Epithelial cell of esophagus (primary cell): ENCODE results near the gene PSMA6.
A peak's percentile ranks its signal among the peaks of the same experiment; 100 is the strongest.

Experiments
- DNase-seq: peaks from one replicate; pipeline ENCODE4 v3.0.0; 2010; ENCODE audit warnings: low read depth
- H3K4me3 ChIP-seq: 2 replicates; pipeline ENCODE4 v1.5.1; 2011; ENCODE audit warnings: mild to moderate bottlenecking, low read length, control low read depth
- TF ChIP-seq, protein P1 (sequence below): IDR thresholded peaks from 2 replicates; pipeline ENCODE4 v1.5.1; 2011; ENCODE audit warnings: low read depth, mild to moderate bottlenecking, low read length, control low read depth, inconsistent platforms; ENCODE audit not compliant: insufficient read depth; ENCODE audit errors: missing control alignments

Gene PSMA6

DNA sequence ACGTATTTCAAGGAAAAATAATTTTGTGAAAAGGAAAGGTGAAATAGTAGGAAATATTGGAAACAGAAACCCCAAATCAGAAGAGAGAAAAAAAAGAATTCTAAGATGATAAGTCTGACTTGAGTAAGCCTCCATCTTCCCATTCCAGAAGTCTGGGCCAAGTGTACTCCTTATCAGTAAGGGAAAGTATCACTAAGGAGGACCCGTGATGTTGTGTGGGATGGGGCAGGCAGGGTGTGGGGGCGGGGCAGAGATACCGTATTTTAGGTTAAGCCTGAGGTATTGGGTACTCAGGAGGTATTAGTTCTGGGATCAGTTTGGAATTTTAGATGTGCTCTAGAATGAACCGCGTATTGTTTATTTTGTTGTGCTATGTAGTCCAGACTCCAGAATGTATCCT, 33.8 kb upstream of the PSMA6 start:
- no peak for DNase-seq
- TF ChIP-seq, protein P1, sequence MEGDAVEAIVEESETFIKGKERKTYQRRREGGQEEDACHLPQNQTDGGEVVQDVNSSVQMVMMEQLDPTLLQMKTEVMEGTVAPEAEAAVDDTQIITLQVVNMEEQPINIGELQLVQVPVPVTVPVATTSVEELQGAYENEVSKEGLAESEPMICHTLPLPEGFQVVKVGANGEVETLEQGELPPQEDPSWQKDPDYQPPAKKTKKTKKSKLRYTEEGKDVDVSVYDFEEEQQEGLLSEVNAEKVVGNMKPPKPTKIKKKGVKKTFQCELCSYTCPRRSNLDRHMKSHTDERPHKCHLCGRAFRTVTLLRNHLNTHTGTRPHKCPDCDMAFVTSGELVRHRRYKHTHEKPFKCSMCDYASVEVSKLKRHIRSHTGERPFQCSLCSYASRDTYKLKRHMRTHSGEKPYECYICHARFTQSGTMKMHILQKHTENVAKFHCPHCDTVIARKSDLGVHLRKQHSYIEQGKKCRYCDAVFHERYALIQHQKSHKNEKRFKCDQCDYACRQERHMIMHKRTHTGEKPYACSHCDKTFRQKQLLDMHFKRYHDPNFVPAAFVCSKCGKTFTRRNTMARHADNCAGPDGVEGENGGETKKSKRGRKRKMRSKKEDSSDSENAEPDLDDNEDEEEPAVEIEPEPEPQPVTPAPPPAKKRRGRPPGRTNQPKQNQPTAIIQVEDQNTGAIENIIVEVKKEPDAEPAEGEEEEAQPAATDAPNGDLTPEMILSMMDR = no peak
- no peak overlapping the region for H3K4me3 ChIP-seq

DNA sequence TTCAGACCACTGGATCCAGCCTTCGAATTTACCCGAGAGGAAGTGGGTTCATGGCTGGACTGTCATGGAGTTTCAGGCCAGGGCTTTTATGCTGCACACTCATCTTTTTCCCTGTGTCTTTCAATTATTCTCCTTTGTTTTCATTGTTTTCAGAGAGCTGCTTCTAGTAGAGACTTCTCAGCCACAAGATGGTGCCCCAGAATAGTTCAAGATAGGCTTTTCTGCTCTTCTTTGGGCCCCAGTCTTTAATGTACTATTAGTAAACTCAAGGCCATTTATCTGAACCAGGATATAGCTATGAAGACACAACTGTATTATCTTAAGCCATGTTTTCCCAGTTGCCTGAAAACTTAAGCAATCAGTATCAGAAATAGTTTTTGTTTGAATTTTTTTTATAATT, 30.4 kb upstream of the PSMA6 start:
- TF ChIP-seq, protein P1 = no peak
- no peak overlapping the region for H3K4me3 ChIP-seq
- no peak for DNase-seq

DNA sequence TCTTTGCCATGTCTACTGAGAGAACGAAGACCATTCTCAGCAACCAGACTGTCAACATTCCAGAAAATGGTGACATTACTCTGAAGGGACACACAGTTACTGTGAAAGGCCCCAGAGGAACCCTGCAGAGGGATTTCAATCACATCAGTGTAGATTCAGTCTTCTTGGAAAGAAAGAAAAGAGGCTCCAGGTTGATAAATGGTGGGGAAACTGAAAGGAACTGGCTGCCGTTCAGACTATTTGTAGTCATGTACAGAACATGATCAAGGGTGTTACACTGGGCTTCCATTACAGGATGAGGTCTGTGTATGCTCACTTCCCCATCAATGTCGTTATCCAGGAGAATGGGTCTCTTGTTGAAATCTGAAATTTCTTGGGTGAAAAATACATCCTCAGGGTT, 29.7 kb upstream of the PSMA6 start:
- no peak for DNase-seq
- no peak overlapping the region for H3K4me3 ChIP-seq
- TF ChIP-seq, protein P1 = no peak

GRCh38 chr14:35268946-35269345, 23.2 kb upstream of the PSMA6 start:
- H3K4me3 ChIP-seq = no peak overlapping the region
- TF ChIP-seq, protein P1 = no peak
- no peak for DNase-seq

- H3K4me3 ChIP-seq = no peak overlapping the region
- DNase-seq = no peak
- TF ChIP-seq, protein P1 = no peak
Observed at GRCh38 chr14:35274805-35275204, 17.4 kb upstream of the PSMA6 start.

GRCh38 chr14:35277179-35277578, 15.0 kb upstream of the PSMA6 start:
- TF ChIP-seq, protein P1 = no peak
- peak; percentile 71 for DNase-seq
- H3K4me3 ChIP-seq = no peak overlapping the region

DNA sequence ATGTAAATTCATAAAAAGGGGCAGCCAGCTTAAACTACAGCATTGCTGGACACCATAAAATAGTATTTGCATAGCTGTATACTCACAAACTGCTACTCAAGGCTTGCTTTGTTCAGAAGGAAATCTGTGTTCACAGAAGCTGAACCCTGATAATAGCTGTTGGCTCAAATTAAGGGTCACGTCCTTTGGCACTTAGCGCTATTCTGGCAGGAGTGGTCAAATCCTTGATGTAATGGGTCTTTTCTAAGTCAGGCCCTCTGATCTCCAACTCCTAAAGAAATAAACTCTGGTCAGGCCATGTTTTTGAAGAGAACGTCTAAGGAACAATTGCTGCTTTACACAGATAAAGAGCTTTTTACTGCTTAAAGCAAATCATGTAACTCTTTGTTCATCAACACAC, 12.8 kb upstream of the PSMA6 start:
- no peak overlapping the region for H3K4me3 ChIP-seq
- no peak for DNase-seq
- TF ChIP-seq, protein P1 = no peak
